CD4-positive, alpha-beta T cell treated with Interleukin-1 beta for 1 hour (primary cell): Measurements from ENCODE around the gene DNAJB7.
"Not testable (repeated sequence)": the region's sequence is repeated elsewhere in the genome, so short reads cannot be mapped to it uniquely, and the experiment has no call there.

Experiments
- DNase-seq, 2 donors: peaks; one replicate each; pipeline ENCODE4 v3.0.0-alpha.2; 2020 to 2022

The DNAJB7 gene

GRCh38 chr22:40838486-40838885, 23.4 kb downstream of the DNAJB7 start:
- DNase-seq: no peak

GRCh38 chr22:40834619-40835018, 27.3 kb downstream of the DNAJB7 start:
- no peak for DNase-seq

GRCh38 chr22:40829131-40829530, 32.8 kb downstream of the DNAJB7 start:
- no peak for DNase-seq

GRCh38 chr22:40826984-40827741, 34.8 kb downstream of the DNAJB7 start:
- no peak for DNase-seq

GRCh38 chr22:40826292-40826691, 35.6 kb downstream of the DNAJB7 start:
- DNase-seq: not testable (repeated sequence)

- DNase-seq: no peak
These were observed 38.5 kb downstream of the DNAJB7 start for GRCh38 chr22:40823426-40823825.

- DNase-seq: no peak
These were observed 42.2 kb downstream of the DNAJB7 start for GRCh38 chr22:40819599-40820140.

GRCh38 chr22:40818747-40819598, 42.9 kb downstream of the DNAJB7 start, which contains the start of gene SLC25A17:
Gene SLC25A17 (minus strand): TSS chr22:40819346. CDS start chr22:40819248, 98 bp downstream.
- DNase-seq: peak; percentile 85 to 87

GRCh38 chr22:40818192-40818746, 43.6 kb downstream of the DNAJB7 start:
- DNase-seq: no peak

GRCh38 chr22:40817737-40818136, 44.2 kb downstream of the DNAJB7 start:
- no peak for DNase-seq

- DNase-seq: no peak
These were observed 48.0 kb downstream of the DNAJB7 start for GRCh38 chr22:40813912-40814315.
